GM18870 (cell line): ENCODE measurements around the gene MRPL14.

ENCODE experiments used
- ATAC-seq: cut with Tn5 transposase; IDR thresholded peaks from one replicate; pipeline ENCODE4 v1.9.1; 2021; ENCODE audit warnings: moderate library complexity; ENCODE audit not compliant: unreplicated experiment

The MRPL14 gene

DNA sequence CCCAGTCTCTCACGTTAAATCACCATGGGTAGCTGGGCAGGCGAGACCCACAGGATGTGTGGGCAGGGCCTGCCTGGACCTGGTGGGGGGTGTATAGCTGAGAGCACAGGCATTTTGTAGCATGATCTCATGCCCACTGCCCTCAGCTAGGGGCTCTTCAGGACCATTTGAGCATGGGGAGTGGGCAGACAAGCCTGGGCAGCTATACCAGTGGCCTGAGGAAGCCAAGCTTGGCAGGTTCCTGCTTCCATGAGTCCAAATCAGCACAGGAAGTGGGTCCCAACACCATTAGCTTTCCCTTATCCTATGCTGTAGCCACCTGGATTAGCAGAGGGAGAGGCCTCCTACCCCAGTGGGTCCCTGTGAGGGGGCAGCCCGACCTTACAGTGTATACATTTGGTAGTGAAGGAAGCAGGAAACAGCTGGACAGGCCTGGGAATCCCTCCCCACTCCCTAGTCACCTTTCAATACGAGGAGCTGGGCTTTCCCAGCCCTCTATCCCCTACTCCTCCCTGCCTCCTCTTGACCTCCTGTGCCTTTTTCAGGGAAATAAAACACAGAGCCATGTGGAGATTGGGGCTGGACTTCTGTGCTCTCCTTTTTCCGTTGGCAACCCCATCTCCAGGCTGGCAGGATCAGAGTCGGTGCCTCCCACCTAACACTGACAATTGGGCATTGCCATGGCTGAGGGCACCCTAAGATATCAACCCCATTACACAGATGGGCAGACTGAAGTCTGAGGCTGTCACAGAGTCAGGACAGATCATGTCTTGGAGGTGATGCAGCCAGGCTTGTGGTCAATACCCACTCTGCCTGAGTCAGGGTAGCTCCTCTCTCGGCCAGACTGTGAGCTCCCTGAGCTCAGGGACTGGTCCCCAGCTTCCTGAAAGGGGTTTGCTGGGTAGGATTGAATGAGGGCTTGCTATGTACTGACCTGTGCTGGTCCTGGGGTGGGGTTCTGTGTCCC, 59.8 kb downstream of the MRPL14 start:
- ATAC-seq = no peak

GRCh38 chr6:44066394-44067172, 60.7 kb downstream of the MRPL14 start:
- ATAC-seq = no peak

GRCh38 chr6:44065443-44066140, 61.7 kb downstream of the MRPL14 start:
- no peak for ATAC-seq

DNA sequence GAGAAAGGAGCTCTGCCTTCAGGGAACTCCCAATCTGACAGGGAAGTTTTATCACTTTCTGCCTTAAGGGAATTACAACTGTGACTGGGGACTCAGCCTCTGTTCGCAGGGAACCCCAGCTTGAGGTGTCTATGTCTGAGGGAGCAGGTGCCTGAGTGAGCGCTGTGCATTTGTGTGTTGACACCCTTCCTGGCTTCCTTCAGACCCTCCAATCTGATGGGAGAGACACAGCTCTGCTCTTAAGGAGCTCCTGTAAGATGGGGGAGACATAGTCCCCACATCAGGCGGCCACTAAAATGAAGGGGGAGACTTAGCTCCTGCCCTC, 62.3 kb downstream of the MRPL14 start:
- ATAC-seq = no peak

- no peak for ATAC-seq
Measured at GRCh38 chr6:44064089-44064947, 62.9 kb downstream of the MRPL14 start.

- ATAC-seq = no peak
Measured at GRCh38 chr6:44063561-44064059, 63.6 kb downstream of the MRPL14 start.
